Lung (tissue), 12 donors: Measurements from ENCODE around the gene TBC1D4. TPM values are rescaled to one million over a fixed set of nuclear protein-coding genes. Genes with fewer than 3 reads are reported as not detected.

Source experiments
- ATAC-seq: fragments of 200-7000 bp; cut with Tn5 transposase; one replicate; pipeline ENCODE4 v1.9.1; 2020; ENCODE audit warnings: moderate number of reproducible peaks; ENCODE audit not compliant: insufficient read depth, low FRiP score
- DNase-seq, 3 donors: peaks; one replicate each; pipeline ENCODE4 v3.0.0-alpha.2; 2013 to 2017
- H3K27ac ChIP-seq, 2 donors: one replicate each; pipeline ENCODE4 v1.5.1; 2013; ENCODE audit warnings: mild to moderate bottlenecking in 2 of 2, moderate library complexity in 2 of 2, control low read depth in 1 of 2, inconsistent platforms in 1 of 2, low read depth in 1 of 2, low read length in 1 of 2
- H3K27me3 ChIP-seq, 3 donors: one replicate each; pipeline ENCODE4 v1.5.1; 2013; ENCODE audit warnings: low read length in 2 of 3; ENCODE audit not compliant: control insufficient read depth in 3 of 3, insufficient read depth in 3 of 3
- H3K36me3 ChIP-seq, 4 donors: one replicate each; pipeline ENCODE4 v1.5.1; 2013; ENCODE audit warnings: low read length in 4 of 4, mild to moderate bottlenecking in 1 of 4, moderate library complexity in 1 of 4; ENCODE audit not compliant: control insufficient read depth in 4 of 4, insufficient read depth in 4 of 4
- H3K4me1 ChIP-seq, 5 donors: one replicate each; pipeline ENCODE4 v1.5.1; 2013; ENCODE audit warnings: low read length in 5 of 5, mild to moderate bottlenecking in 2 of 5, moderate library complexity in 1 of 5; ENCODE audit not compliant: control insufficient read depth in 5 of 5, insufficient read depth in 5 of 5
- H3K4me3 ChIP-seq: one replicate; pipeline ENCODE4 v1.5.1; 2013; ENCODE audit warnings: mild to moderate bottlenecking, control low read depth, moderate library complexity
- H3K9ac ChIP-seq, 2 donors: one replicate each; pipeline ENCODE4 v1.5.1; 2013; ENCODE audit warnings: low read length in 2 of 2, control low read depth in 1 of 2; ENCODE audit not compliant: insufficient read depth in 1 of 2
- H3K9me3 ChIP-seq, 4 donors: one replicate each; pipeline ENCODE4 v1.5.1; 2013; ENCODE audit warnings: low read length in 3 of 4, mild to moderate bottlenecking in 1 of 4, moderate library complexity in 1 of 4; ENCODE audit not compliant: control insufficient read depth in 4 of 4, insufficient read depth in 3 of 4
- WGBS, 2 donors: extraction: QIAGEN DNeasy Blood & Tissue Kit; methylation state at CpG; one replicate each; pipeline ENCODE4 v1.1.7; 2013; 5-methylcytosine and 5-hydroxymethylcytosine counted together
- polyA plus RNA-seq, 2 donors: library from polyadenylated mRNA; stranded (reverse); fragments of 200-250 nt; gene quantifications; one replicate each; pipeline ENCODE4 v1.2.1, GENCODE V29; 2013
- total RNA-seq, 2 donors: library from RNA; depleted of rRNA in 1 of 2; stranded (reverse); fragments of >200 nt in 1 of 2; gene quantifications; one replicate each; pipeline ENCODE4 v1.2.1, GENCODE V29; 2014 to 2021
- TF ChIP-seq, protein P1 (sequence below): IDR thresholded peaks from 2 replicates; pipeline ENCODE4 v1.5.1; 2012; ENCODE audit warnings: mild to moderate bottlenecking; ENCODE audit errors: control extremely low read depth, extremely low read depth
- donor health status: control.
- donor health status: control.
- donor health status: Bipolar disorder and iron deficiency.
- donor health status: healthy.
- donor health status: DM: yes; HTN: yes; CAD: no.

Gene TBC1D4
- total and polyA plus RNA-seq, 4 donors, result 4.3 to 26.4 (median 14.0) TPM

DNA sequence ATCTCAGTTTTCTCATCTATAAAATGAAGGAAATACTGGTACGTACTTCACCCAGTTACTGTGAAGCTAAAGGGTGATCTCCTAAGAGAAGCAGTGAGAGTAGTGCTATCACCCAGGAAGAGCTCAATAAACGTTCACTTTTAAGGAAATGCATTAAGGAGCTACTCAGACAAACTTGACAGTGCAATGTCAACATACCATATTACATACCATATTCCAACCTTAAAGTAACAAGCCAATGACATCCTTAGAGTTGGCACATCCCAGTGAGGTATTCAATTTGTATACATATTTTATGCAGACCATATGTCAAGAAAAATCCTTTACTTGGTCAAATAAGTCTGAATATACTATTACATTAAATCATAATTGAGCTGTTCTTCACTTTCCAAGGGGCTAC lies 7.0 kb downstream of the TBC1D4 start:
- no peaks in the 10 kb centered on the region for H3K27me3 ChIP-seq
- peaks cover 0 to 31% (median 11%) of the 10 kb centered on the region in 5 donors for H3K4me1 ChIP-seq
- no peaks in the 10 kb centered on the region for H3K36me3 ChIP-seq
- WGBS, 2 donors, result 46 to 66% methylated on average over 2 of the region's 2 CpGs
- no peak overlapping the region for H3K4me3 ChIP-seq
- TF ChIP-seq, protein P1, sequence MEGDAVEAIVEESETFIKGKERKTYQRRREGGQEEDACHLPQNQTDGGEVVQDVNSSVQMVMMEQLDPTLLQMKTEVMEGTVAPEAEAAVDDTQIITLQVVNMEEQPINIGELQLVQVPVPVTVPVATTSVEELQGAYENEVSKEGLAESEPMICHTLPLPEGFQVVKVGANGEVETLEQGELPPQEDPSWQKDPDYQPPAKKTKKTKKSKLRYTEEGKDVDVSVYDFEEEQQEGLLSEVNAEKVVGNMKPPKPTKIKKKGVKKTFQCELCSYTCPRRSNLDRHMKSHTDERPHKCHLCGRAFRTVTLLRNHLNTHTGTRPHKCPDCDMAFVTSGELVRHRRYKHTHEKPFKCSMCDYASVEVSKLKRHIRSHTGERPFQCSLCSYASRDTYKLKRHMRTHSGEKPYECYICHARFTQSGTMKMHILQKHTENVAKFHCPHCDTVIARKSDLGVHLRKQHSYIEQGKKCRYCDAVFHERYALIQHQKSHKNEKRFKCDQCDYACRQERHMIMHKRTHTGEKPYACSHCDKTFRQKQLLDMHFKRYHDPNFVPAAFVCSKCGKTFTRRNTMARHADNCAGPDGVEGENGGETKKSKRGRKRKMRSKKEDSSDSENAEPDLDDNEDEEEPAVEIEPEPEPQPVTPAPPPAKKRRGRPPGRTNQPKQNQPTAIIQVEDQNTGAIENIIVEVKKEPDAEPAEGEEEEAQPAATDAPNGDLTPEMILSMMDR, result no peak
- ATAC-seq (no peak), DNase-seq (no peak)
- no peak overlapping the region for H3K9ac ChIP-seq
- no peak overlapping the region for H3K27ac ChIP-seq
- no peaks in the 10 kb centered on the region for H3K9me3 ChIP-seq

DNA sequence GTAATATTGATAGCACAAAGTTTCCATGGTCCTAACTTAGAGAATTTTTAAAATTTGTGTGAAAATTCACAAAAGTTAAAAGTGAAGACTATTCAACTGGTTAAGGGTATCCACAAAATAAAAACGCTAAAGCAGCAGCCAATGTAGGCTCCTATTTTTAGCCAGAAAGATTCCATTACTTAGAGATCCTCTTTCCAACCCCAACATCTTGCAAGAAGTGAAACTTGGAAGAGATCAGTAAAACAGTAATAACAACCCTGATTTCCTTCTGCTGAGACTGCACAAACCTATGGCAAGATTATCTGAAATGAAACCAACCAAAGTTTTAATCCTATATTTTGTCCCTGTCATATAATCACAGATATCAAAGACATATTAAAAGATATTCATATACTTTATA lies 8.5 kb downstream of the TBC1D4 start:
- 43 to 76% methylated on average over 1 of the region's 1 CpG for WGBS, 2 donors
- ATAC-seq, result no peak

DNA sequence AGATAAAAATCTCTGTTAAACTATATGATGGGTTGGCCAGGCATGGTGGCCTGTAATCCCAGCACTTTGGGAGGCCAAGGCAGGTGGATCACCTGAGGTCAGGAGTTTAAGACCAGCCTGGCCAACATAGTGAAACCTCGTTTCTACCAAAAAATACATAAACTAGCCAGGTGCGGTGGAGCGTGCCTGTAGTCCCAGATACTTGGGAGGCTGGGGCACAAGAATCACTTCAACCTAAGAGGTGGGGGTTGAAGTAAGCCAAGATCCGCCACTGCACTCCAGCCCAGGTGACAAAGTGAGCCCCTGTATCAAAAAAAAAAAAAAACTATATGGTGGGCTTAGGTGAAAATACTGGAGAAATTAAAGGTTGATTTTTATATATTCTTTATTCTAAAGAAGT lies 11.3 kb downstream of the TBC1D4 start:
- 90 to 98% methylated on average over 4 of the region's 4 CpGs for WGBS, 2 donors

More for the DNA sequence above, 8.5 kb downstream of the TBC1D4 start:
- TF ChIP-seq, protein P1, result no peak
- no peaks in the 10 kb centered on the region for H3K9me3 ChIP-seq
- no peaks in the 10 kb centered on the region for H3K27me3 ChIP-seq
- no peak overlapping the region for H3K27ac ChIP-seq
- no peaks in the 10 kb centered on the region for H3K36me3 ChIP-seq
- H3K4me3 ChIP-seq, result no peak overlapping the region
- no peak overlapping the region for H3K9ac ChIP-seq
- peaks cover 0 to 29% (median 6%) of the 10 kb centered on the region in 5 donors for H3K4me1 ChIP-seq
- DNase-seq, result peak in 2 of 3 donors; percentile 37 to 60

More for the DNA sequence above, 11.3 kb downstream of the TBC1D4 start:
- no peaks in the 10 kb centered on the region for H3K27me3 ChIP-seq
- H3K27ac ChIP-seq, result no peak overlapping the region
- H3K4me1 ChIP-seq, result peaks cover 0 to 28% (median 13%) of the 10 kb centered on the region in 5 donors
- TF ChIP-seq, protein P1, result no peak
- H3K9me3 ChIP-seq, result no peaks in the 10 kb centered on the region
- no peak overlapping the region for H3K9ac ChIP-seq
- no peak for DNase-seq
- no peaks in the 10 kb centered on the region for H3K36me3 ChIP-seq
- no peak for ATAC-seq
- no peak overlapping the region for H3K4me3 ChIP-seq
